GM13977 (cell line): ENCODE data around the gene ZFY.
"Not testable (repeated sequence)": the region's sequence is repeated elsewhere in the genome, so short reads cannot be mapped to it uniquely, and the experiment has no call there.

Source experiments
- DNase-seq: peaks from one replicate; pipeline ENCODE4 v3.0.0; 2012; ENCODE audit warnings: low spot score
- in situ Hi-C: fragments of 300-500 bp; cut with MboI; formaldehyde crosslinking; loops from one replicate; pipeline ENCODE4 v1.12.0; 2022; ENCODE audit warnings: low sequenced_read_pairs, low pct_unique_long_range_greater_than_20kb, mixed read lengths, inconsistent platforms; ENCODE audit not compliant: unreplicated experiment
- TF ChIP-seq, protein P1 (sequence below): IDR thresholded peaks from 2 replicates; pipeline ENCODE4 v1.5.1; 2012; ENCODE audit warnings: mild to moderate bottlenecking, control low read depth; ENCODE audit not compliant: insufficient read depth; ENCODE audit errors: extremely low read depth, missing control alignments

Gene ZFY

DNA sequence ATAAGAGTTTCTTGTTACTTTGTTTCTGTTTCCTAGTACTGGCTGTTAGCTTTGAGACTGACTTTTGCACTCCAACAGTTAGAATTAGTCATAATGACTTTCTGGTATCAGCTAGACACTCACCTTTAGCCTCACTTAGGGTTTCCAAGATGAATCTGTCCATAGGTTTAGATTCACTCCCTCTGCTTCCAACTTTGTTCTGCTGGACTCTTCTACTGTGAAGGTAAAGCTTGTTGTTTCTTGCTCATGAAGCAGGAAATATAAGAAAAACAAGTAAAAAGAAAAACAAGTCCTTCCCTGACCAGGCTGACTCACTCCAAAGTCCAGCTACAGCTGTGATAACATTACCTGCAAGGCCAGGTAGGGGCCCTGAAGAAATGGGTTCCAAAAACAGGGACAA is 67.0 kb downstream of the ZFY start:
- in situ Hi-C loops = no loop called here
- TF ChIP-seq, protein P1, sequence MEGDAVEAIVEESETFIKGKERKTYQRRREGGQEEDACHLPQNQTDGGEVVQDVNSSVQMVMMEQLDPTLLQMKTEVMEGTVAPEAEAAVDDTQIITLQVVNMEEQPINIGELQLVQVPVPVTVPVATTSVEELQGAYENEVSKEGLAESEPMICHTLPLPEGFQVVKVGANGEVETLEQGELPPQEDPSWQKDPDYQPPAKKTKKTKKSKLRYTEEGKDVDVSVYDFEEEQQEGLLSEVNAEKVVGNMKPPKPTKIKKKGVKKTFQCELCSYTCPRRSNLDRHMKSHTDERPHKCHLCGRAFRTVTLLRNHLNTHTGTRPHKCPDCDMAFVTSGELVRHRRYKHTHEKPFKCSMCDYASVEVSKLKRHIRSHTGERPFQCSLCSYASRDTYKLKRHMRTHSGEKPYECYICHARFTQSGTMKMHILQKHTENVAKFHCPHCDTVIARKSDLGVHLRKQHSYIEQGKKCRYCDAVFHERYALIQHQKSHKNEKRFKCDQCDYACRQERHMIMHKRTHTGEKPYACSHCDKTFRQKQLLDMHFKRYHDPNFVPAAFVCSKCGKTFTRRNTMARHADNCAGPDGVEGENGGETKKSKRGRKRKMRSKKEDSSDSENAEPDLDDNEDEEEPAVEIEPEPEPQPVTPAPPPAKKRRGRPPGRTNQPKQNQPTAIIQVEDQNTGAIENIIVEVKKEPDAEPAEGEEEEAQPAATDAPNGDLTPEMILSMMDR = no peak
- DNase-seq = no peak

DNA sequence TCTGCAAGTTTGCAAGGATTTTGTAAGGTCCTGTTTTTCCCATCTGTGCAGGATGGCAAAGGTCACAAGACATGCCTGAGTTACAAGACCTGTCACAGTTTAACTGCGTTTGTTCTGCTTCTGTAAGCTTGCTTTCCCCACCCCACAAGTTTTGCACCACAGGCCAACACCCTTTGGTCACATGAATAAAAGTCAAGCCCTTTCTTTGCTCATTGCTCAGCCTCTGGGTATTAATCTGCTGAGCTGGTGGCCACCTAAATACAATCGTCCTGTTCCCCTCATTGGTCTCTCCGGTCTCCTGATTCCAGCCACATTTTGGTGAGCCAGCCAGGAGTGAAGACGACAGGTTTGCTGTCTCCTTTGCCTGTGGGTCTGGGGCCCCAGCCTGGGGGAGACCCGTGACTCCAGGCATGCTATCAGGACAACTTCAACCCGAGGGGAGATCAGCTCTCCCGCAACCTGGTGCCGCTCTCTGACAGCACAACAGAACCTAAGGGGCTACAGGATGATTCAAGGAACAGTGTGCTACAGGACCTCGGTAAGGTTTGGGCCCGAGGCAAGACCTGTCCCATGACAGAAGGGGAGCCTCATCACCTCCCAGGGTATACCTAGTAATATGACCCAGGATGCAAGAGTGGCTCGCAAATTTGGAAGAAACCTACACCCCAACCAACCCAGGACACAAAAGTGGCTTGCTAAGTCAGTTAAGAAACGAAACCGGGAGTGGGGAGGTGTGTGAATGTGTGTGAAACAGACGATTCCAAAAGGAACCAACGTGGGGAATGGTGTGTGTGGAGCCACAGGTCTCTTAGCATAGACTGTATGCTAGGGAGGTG is 67.7 kb downstream of the ZFY start:
- in situ Hi-C loops = no loop called here
- TF ChIP-seq, protein P1 = no peak
- no peak for DNase-seq

DNA sequence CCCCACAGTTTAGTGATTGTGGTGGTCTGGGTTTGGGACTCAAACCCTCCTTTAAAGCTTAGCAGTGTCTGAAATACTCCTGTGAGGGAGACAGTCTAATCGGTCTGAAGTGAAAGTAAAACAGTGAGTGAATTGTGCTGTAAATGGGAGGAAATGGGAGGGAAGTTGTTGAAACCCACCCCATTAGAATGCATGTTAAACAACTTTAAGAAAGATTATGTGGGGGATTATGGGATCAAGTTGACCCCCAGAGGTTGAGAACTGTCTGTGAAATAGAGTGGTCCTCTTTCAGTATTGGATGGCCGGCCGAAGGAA is 68.3 kb downstream of the ZFY start:
- no peak for DNase-seq
- in situ Hi-C loops = no loop called here
- TF ChIP-seq, protein P1 = no peak

DNA sequence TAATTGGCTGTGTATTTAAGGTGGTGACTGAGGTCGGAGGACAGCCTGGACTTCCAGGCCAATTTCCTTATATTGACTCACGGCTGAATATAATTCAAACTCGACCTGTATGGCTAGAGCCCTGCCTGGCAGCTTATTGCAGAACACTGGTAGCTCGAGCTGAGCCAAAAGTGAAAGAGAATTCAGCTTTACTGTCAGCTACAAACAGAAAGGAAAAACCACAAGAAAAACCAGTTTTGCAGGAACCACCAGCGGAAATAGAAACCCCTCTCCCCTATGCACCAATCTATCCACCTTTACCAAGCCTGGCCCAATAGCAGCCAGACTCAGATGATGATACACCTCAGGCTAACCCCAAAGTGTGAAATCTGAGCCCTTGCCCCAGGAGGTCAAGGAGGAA is 68.7 kb downstream of the ZFY start:
- in situ Hi-C loops = no loop called here
- TF ChIP-seq, protein P1 = no peak
- DNase-seq = no peak

DNA sequence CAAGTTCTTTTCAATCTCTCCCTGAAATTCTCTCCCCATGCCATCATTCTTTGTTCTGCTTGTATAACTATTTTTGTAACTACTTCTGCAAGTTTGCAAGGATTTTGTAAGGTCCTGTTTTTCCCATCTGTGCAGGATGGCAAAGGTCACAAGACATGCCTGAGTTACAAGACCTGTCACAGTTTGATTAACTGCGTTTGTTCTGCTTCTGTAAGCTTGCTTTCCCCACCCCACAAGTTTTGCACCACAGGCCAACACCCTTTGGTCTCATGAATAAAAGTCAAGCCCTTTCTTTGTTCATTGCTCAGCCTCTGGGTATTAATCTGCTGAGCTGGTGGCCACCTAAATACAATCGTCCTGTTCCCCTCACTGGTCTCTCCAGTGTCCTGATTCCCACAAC is 70.8 kb downstream of the ZFY start:
- DNase-seq, in situ Hi-C loops: not testable (repeated sequence)

DNA sequence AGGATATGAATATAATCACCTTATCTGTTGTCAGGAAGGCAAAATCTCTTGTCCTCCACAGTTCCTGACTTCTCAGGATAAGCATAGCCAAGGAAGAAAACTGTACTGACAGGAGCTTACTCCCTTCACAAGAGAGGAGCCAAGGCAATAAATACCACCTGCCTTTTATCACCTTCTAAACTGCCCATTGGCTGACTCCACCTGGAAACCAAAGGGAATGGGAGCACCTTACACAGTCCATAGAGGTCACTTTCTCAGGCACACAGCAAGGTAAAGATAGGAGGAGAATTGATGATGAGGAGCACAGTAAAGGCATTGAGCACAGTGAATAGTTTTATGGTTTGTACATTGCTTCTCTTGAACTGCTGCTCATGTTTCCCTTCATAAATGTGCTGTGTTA is 72.8 kb downstream of the ZFY start:
- no peak for DNase-seq
- in situ Hi-C loops = no loop called here
- TF ChIP-seq, protein P1 = no peak

DNA sequence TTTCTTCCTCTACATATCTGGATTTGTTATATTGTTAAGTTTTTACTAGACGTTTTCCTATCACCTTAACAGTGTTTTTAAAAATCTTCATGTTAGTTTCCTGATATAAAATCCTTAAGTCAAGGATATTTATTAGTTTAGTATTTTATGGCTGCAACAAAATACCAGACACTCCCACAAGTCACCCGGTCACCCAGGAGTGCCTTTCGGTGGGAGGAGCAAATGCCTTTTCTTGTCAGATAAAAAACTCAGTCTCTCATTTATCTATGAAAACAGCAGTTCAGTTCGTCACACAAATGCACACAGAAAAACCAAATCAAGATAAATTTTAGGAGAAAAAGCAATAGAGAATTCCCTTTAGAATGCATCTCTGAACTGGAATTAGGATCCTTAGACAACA is 77.0 kb downstream of the ZFY start:
- TF ChIP-seq, protein P1 = no peak
- no peak for DNase-seq
- in situ Hi-C loops = no loop called here
